HepG2 (cell line): Measurements from ENCODE around the gene AMBRA1. TPM values are rescaled to one million over a fixed set of nuclear protein-coding genes. Genes with fewer than 3 reads are reported as not detected.

Experiments
- ATAC-seq: fragments of 200-7000 bp; cut with Tn5 transposase; 3 replicates; pipeline ENCODE4 v1.9.1; 2020; ENCODE audit warnings: mild to moderate bottlenecking, moderate library complexity
- BruUV-seq: library from RNA; stranded (reverse); fragments of 400-500 nt; replicated peaks from 2 replicates; lab custom pipeline; 2021; lab: Mats Ljungman, UMichigan
- CTCF ChIA-PET: fragments of 300-600 bp; formaldehyde crosslinking; extraction: SDS; loops from one replicate; lab custom pipeline; 2021; ENCODE audit warnings: low total read pairs, inconsistent platforms, low intra/inter-chr PET ratio; lab: Yijun Ruan, JAX
- POLR2A ChIA-PET: fragments of 350-600 bp; sonication (Branson Sonifier 250); formaldehyde crosslinking; loops from one replicate; lab custom pipeline; 2020; ENCODE audit warnings: antibody characterized with exemption, inconsistent platforms; lab: Yijun Ruan, JAX
- DNase-seq: peaks from one replicate; pipeline ENCODE4 v3.0.0-alpha.2; 2015; ENCODE audit warnings: low spot score
- FAIRE-seq: peaks from 3 replicates; lab custom pipeline; 2011; peaks lifted over from hg19 to GRCh38; lab: Jason Lieb, UNC
- H2AFZ ChIP-seq: one replicate; pipeline ENCODE4 v1.6.1; 2011; ENCODE audit warnings: low read length, inconsistent platforms
- H3K27ac ChIP-seq: fragments of 300-600 bp; 3 replicates; pipeline ENCODE4 v1.8.0; 2011; ENCODE audit warnings: mixed run types, mild to moderate bottlenecking, mixed read lengths, low read length, inconsistent platforms; ENCODE audit not compliant: insufficient read depth; ENCODE audit errors: extremely low read length
- H3K27me3 ChIP-seq, 2 experiments: fragments of 200-600 bp in 1 of 2; 2 replicates in 1 of 2; 3 replicates in 1 of 2; pipeline versions ENCODE4 v1.6.0 to v1.8.0; 2011; ENCODE audit warnings: low read length in 2 of 2, mild to moderate bottlenecking in 2 of 2, moderate library complexity in 2 of 2, inconsistent platforms in 1 of 2; ENCODE audit not compliant: insufficient read depth in 2 of 2, control insufficient read depth in 1 of 2
- H3K36me3 ChIP-seq, 2 experiments: fragments of 200-600 bp in 1 of 2; replicated peaks in 1 of 2; 2 replicates in 1 of 2; 3 replicates in 1 of 2; pipeline versions ENCODE4 v1.5.1 to v1.8.0; 2011; ENCODE audit warnings: low read length in 2 of 2, inconsistent platforms in 1 of 2; ENCODE audit not compliant: insufficient read depth in 2 of 2, control insufficient read depth in 1 of 2
- H3K4me1 ChIP-seq: 2 replicates; pipeline ENCODE4 v1.5.1; 2012; ENCODE audit warnings: low read length, inconsistent platforms; ENCODE audit not compliant: insufficient read depth
- H3K4me2 ChIP-seq: 2 replicates; pipeline ENCODE4 v1.6.0; 2011; ENCODE audit warnings: low read depth, low read length, inconsistent platforms
- H3K4me3 ChIP-seq, 3 experiments: fragments of 200-600 bp in 1 of 3; sonication (generic), shearing (Covaris generic) in 1 of 3; replicated peaks in 1 of 3; 2 replicates each; pipeline ENCODE4 v1.5.1; 2011 to 2016; ENCODE audit warnings: low read length in 3 of 3, inconsistent platforms in 2 of 3, low read depth in 2 of 3, mild to moderate bottlenecking in 2 of 3, control low read depth in 1 of 3, mixed read lengths in 1 of 3; ENCODE audit not compliant: insufficient read depth in 1 of 3
- H3K79me2 ChIP-seq: one replicate; pipeline ENCODE4 v1.6.1; 2011; ENCODE audit warnings: low read length, inconsistent platforms; ENCODE audit not compliant: insufficient read depth
- H3K9ac ChIP-seq: 2 replicates; pipeline ENCODE4 v1.6.0; 2011; ENCODE audit warnings: mild to moderate bottlenecking, low read depth, low read length, inconsistent platforms; ENCODE audit not compliant: insufficient read depth
- H3K9me3 ChIP-seq: 2 replicates; pipeline ENCODE4 v1.5.1; 2012; ENCODE audit warnings: mild to moderate bottlenecking, low read length
- H4K20me1 ChIP-seq: 2 replicates; pipeline ENCODE4 v1.6.0; 2011; ENCODE audit warnings: inconsistent platforms, mild to moderate bottlenecking, low read length, moderate library complexity; ENCODE audit not compliant: insufficient read depth
- BCL3 ChIP-seq: sonication (generic); formaldehyde crosslinking; IDR thresholded peaks from 2 replicates; pipeline ENCODE4 v1.5.1; 2020; ENCODE audit warnings: mild to moderate bottlenecking, missing genetic modification reagents, moderate library complexity
- CEBPB ChIP-seq: IDR thresholded peaks from 2 replicates; pipeline ENCODE4 v1.6.1; 2011; ENCODE audit warnings: low read depth, low read length, improper control_type of control experiment, borderline replicate concordance
- CERS6 ChIP-seq: sonication (generic); formaldehyde crosslinking; IDR thresholded peaks from 2 replicates; pipeline ENCODE4 v1.5.0; 2020; ENCODE audit warnings: missing genetic modification reagents
- IKZF4 ChIP-seq: sonication (generic); formaldehyde crosslinking; IDR thresholded peaks from 2 replicates; pipeline ENCODE4 v1.5.1; 2020; ENCODE audit warnings: borderline replicate concordance, mild to moderate bottlenecking, low read depth, missing genetic modification reagents; ENCODE audit errors: not compliant biosample characterization
- PCBP1 ChIP-seq: fragments of 200-400 bp; formaldehyde crosslinking; IDR thresholded peaks from 2 replicates; pipeline ENCODE4 v1.6.1; 2017; ENCODE audit warnings: mild to moderate bottlenecking, low read depth, low read length, borderline replicate concordance
- PHF8 ChIP-seq: sonication (generic); formaldehyde crosslinking; IDR thresholded peaks from 2 replicates; pipeline ENCODE4 v1.5.0; 2020; ENCODE audit warnings: missing genetic modification reagents
- ZNF121 ChIP-seq: sonication (generic); formaldehyde crosslinking; IDR thresholded peaks from 2 replicates; pipeline ENCODE4 v1.5.0; 2020; ENCODE audit warnings: mild to moderate bottlenecking, missing genetic modification reagents
- ZNF282 ChIP-seq: fragments of 450-650 bp; IDR thresholded peaks from 2 replicates; pipeline ENCODE4 v1.6.1; 2018; ENCODE audit not compliant: partially characterized antibody
- ZNF432 ChIP-seq: sonication (generic); formaldehyde crosslinking; IDR thresholded peaks from 2 replicates; pipeline ENCODE4 v1.5.0; 2020; ENCODE audit warnings: missing genetic modification reagents, mild to moderate bottlenecking, borderline replicate concordance
- WGBS: methylation state at CpG from one replicate; pipeline ENCODE4 v1.1.6; 2017; ENCODE audit warnings: low lambda C conversion rate; 5-methylcytosine and 5-hydroxymethylcytosine counted together
- in situ Hi-C: cut with HindIII; loops from 2 replicates; pipeline ENCODE4 v1.10.0; 2017; ENCODE audit warnings: low pct_unique_long_range_greater_than_20kb; ENCODE audit not compliant: extremely low pct_ligation_motif_present
- intact Hi-C: fragments of 100-400 bp; cut with micrococcal nuclease; formaldehyde crosslinking; loops from one replicate; pipeline ENCODE4 v1.10.0; 2022; ENCODE audit not compliant: unreplicated experiment
- polyA plus RNA-seq, 8 experiments: library from polyadenylated mRNA; depleted of rRNA in 3 of 8; stranded (reverse) in 7 of 8; unstranded in 1 of 8; fragments of >200 nt; fragmentation: Illumina TruSeq in 4 of 8; extraction: Trizol in 4 of 8; gene quantifications; 2 replicates each; pipeline versions ENCODE4 v1.2.1 to v1.2.3, GENCODE V29; 2011 to 2016; ENCODE audit warnings: low read depth in 4 of 8, missing spikeins in 1 of 8, mixed read lengths in 1 of 8; ENCODE audit not compliant: insufficient read depth in 1 of 8
- total RNA-seq, 5 experiments: library from RNA; depleted of rRNA; stranded (reverse); fragments of >200 nt; fragmentation: Illumina TruSeq; extraction: Trizol; gene quantifications; 2 replicates each; pipeline ENCODE4 v1.2.3, GENCODE V29; 2016; ENCODE audit warnings: low read depth in 1 of 5

The AMBRA1 gene
- total and polyA plus RNA-seq, 2 of the 13 experiments (the other 11 are each of a cell fraction or from before 2014, with no cell fraction given) = 15.7 to 26.0 TPM

- H3K27me3 ChIP-seq = no peaks in the 10 kb centered on the region
- no peak overlapping the region for H3K9ac ChIP-seq
- intact Hi-C loops = no loop called here
- BruUV-seq = TSS peak; percentile 18
- H3K79me2 ChIP-seq = peaks cover 88% of the 10 kb centered on the region
- no peak for DNase-seq
- H3K36me3 ChIP-seq = no peaks in the 10 kb centered on the region; a peak in 1 of 5 replicates
- in situ Hi-C loops = no loop called here
- ATAC-seq = no peak
- no peaks in the 10 kb centered on the region for H3K9me3 ChIP-seq
- H3K27ac ChIP-seq = peak overlapping the region; percentile 43
- H3K4me3 ChIP-seq = no peak overlapping the region
- CTCF ChIA-PET = no interaction called here
- 97% methylated on average over 2 of the region's 2 CpGs for WGBS
- peaks cover 55% of the 10 kb centered on the region for H3K4me1 ChIP-seq
- H3K4me2 ChIP-seq = no peak overlapping the region
- FAIRE-seq = no peak
- H2AFZ ChIP-seq = no peak overlapping the region
- H4K20me1 ChIP-seq = peaks cover 7% of the 10 kb centered on the region
- TF ChIP-seq CEBPB (no peak), ZNF282 (no peak), PHF8 (CRISPR knock-in tag) (no peak), CERS6 (no peak), ZNF432 (CRISPR knock-in tag) (no peak), ZNF121 (CRISPR knock-in tag) (no peak), PCBP1 (no peak), BCL3 (no peak), IKZF4 (CRISPR knock-in tag) (no peak)
- POLR2A ChIA-PET = interaction anchor here (1.0 kb wide), 1 partner anchor 21 kb away, joined by 3 read pairs; no protein-coding TSS in a partner anchor
These were observed 22.9 kb downstream of the AMBRA1 start for GRCh38 chr11:46570790-46571398.
